WERI-Rb-1 (cell line): Measurements from ENCODE around the gene DPP10.
"Not testable (repeated sequence)": the region's sequence is repeated elsewhere in the genome, so short reads cannot be mapped to it uniquely, and the experiment has no call there.

ENCODE experiments used
- DNase-seq: peaks from one replicate; pipeline ENCODE4 v3.0.0-alpha.2; 2020
- H3K27ac ChIP-seq: fragments of 250-450 bp; sonication (Bioruptor Pico); 2 replicates; pipeline ENCODE4 v1.5.1; 2020; ENCODE audit warnings: mild to moderate bottlenecking, moderate library complexity
- H3K27me3 ChIP-seq: fragments of 250-450 bp; sonication (Bioruptor Pico); 2 replicates; pipeline ENCODE4 v1.5.1; 2021; ENCODE audit warnings: mild to moderate bottlenecking, low read depth, moderate library complexity; ENCODE audit not compliant: insufficient read depth, severe bottlenecking
- H3K36me3 ChIP-seq: fragments of 250-450 bp; sonication (Bioruptor Pico); 2 replicates; pipeline ENCODE4 v1.5.1; 2020; ENCODE audit warnings: mild to moderate bottlenecking, moderate library complexity
- H3K4me3 ChIP-seq: 2 replicates; pipeline ENCODE4 v1.5.1; 2011; ENCODE audit warnings: low read depth, mild to moderate bottlenecking, control low read depth, low read length
- H3K9me3 ChIP-seq: fragments of 250-450 bp; sonication (Bioruptor Pico); 2 replicates; pipeline ENCODE4 v1.5.1; 2021; ENCODE audit warnings: mild to moderate bottlenecking, moderate library complexity; ENCODE audit not compliant: severe bottlenecking
- TF ChIP-seq, protein P1 (sequence below): IDR thresholded peaks from 2 replicates; pipeline ENCODE4 v1.5.1; 2011; ENCODE audit warnings: low read depth, mild to moderate bottlenecking, control low read depth, inconsistent platforms, low read length

Gene DPP10

GRCh38 chr2:114728372-114728771 is 285.9 kb downstream of the DPP10 start:
- no peak for DNase-seq
- H3K27me3 ChIP-seq = no peaks in the 10 kb centered on the region
- H3K36me3 ChIP-seq = no peaks in the 10 kb centered on the region
- TF ChIP-seq, protein P1, sequence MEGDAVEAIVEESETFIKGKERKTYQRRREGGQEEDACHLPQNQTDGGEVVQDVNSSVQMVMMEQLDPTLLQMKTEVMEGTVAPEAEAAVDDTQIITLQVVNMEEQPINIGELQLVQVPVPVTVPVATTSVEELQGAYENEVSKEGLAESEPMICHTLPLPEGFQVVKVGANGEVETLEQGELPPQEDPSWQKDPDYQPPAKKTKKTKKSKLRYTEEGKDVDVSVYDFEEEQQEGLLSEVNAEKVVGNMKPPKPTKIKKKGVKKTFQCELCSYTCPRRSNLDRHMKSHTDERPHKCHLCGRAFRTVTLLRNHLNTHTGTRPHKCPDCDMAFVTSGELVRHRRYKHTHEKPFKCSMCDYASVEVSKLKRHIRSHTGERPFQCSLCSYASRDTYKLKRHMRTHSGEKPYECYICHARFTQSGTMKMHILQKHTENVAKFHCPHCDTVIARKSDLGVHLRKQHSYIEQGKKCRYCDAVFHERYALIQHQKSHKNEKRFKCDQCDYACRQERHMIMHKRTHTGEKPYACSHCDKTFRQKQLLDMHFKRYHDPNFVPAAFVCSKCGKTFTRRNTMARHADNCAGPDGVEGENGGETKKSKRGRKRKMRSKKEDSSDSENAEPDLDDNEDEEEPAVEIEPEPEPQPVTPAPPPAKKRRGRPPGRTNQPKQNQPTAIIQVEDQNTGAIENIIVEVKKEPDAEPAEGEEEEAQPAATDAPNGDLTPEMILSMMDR = no peak
- H3K27ac ChIP-seq = no peak overlapping the region
- H3K4me3 ChIP-seq = no peak overlapping the region
- peaks cover 4% of the 10 kb centered on the region for H3K9me3 ChIP-seq

DNA sequence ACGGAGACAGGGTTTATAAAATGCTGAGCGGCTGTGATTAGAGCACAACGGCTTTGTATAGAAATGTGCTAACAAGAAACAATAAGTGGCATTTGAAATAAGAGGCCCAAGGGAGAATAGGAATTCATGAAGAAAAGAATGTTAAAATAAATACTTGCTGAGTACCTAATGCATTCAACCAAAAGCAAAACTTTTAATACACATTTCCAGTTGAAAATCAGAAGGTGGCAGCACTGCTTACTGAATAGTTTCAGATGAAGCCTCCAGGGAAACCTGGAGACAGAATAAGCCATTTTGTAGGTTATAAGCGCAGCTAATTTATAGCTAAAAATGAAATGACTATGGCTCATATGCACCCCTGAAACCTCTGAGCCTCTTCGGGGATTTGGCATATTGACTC is 286.6 kb downstream of the DPP10 start:
- Histone ChIP-seq H3K36me3 (no peaks in the 10 kb centered on the region), H3K27me3 (no peaks in the 10 kb centered on the region), H3K27ac (peak overlapping the region; percentile 25; the same call in 1 of the 2 replicates), H3K4me3 (no peak overlapping the region), H3K9me3 (peaks cover 4% of the 10 kb centered on the region)
- peak; percentile 14 for DNase-seq
- TF ChIP-seq, protein P1 = no peak; the same call in 1 of the 2 replicates

DNA sequence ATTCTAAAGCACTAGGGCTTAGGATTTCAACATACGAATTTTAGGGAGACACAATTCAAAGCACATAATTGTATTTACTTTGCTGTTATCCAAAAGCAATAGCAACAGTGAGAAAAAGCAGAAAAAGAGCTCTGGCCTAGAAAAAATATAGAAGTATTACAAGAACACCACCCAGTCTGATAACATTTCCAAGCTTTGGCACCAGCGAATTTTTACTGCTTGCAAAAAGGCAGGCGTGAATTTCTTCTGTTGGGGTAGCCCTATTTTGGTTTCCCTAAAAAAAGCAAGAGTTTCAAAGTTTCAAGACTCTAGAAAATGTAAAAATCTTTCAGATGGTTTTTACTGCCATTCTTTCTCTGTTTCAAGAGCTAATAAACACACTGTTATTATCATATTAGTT is 292.7 kb downstream of the DPP10 start:
- no peak overlapping the region for H3K4me3 ChIP-seq
- H3K9me3 ChIP-seq = peaks cover 7% of the 10 kb centered on the region
- no peak overlapping the region for H3K27ac ChIP-seq
- TF ChIP-seq, protein P1 = no peak
- DNase-seq = no peak
- no peaks in the 10 kb centered on the region for H3K36me3 ChIP-seq
- no peaks in the 10 kb centered on the region for H3K27me3 ChIP-seq

GRCh38 chr2:114742245-114742644 is 299.8 kb downstream of the DPP10 start:
- DNase-seq = no peak
- Histone ChIP-seq H3K27me3 (no peaks in the 10 kb centered on the region), H3K36me3 (no peaks in the 10 kb centered on the region), H3K27ac (no peak overlapping the region), H3K4me3 (no peak overlapping the region), H3K9me3 (no peaks in the 10 kb centered on the region)
- TF ChIP-seq, protein P1 = no peak

- H3K27me3 ChIP-seq = no peaks in the 10 kb centered on the region
- DNase-seq = no peak
- H3K27ac ChIP-seq = no peak overlapping the region
- H3K9me3 ChIP-seq = no peaks in the 10 kb centered on the region
- H3K4me3 ChIP-seq = no peak overlapping the region
- TF ChIP-seq, protein P1 = no peak
- H3K36me3 ChIP-seq = no peaks in the 10 kb centered on the region
These were observed 303.3 kb downstream of the DPP10 start for GRCh38 chr2:114745700-114746099.

GRCh38 chr2:114748175-114748574 is 305.7 kb downstream of the DPP10 start:
- H3K27me3 ChIP-seq, H3K27ac ChIP-seq, H3K4me3 ChIP-seq, H3K36me3 ChIP-seq, DNase-seq, H3K9me3 ChIP-seq: not testable (repeated sequence)
